ENCODE data around the gene TFB1M.
"Not testable (repeated sequence)": the region's sequence is repeated elsewhere in the genome, so short reads cannot be mapped to it uniquely, and the experiment has no call there.

TFB1M gene

GRCh38 chr6:155338237-155338636, 24.0 kb upstream of the TFB1M start:
- H3K9me3 ChIP-seq (ENCODE audit: control insufficient read depth, insufficient read depth, low read depth, low read length); H3K27ac ChIP-seq (ENCODE audit: extremely low read depth, low read depth, low read length); POLR2A ChIA-PET; H3K4me3 ChIP-seq (ENCODE audit: low read depth, low read length); H3K36me3 ChIP-seq (ENCODE audit: control insufficient read depth in 2 of 2, insufficient read depth in 1 of 2, low read length in 2 of 2); H3K4me1 ChIP-seq (ENCODE audit: control insufficient read depth, insufficient read depth, low read length): not testable (repeated sequence)
- TF ChIP-seq ATF2 (tag by site-specific recombination; IDR thresholded peaks at IDR 0.05; ENCODE audit: low read depth), result peak; percentile 48; the same call in 1 of the 2 replicates
- CTCF ChIA-PET, result interaction anchor here (1.2 to 1.5 kb wide), 2 partner anchors 10 to 11 kb away, joined by 3 to 11 read pairs; no protein-coding TSS in a partner anchor

- Histone ChIP-seq H3K27ac (ENCODE audit: extremely low read depth, low read depth, low read length) (no peak overlapping the region), H3K36me3 (ENCODE audit: control insufficient read depth in 2 of 2, insufficient read depth in 1 of 2, low read length in 2 of 2) (no peaks in the 10 kb centered on the region), H3K4me1 (ENCODE audit: control insufficient read depth, insufficient read depth, low read length) (no peaks in the 10 kb centered on the region), H3K9me3 (ENCODE audit: control insufficient read depth, insufficient read depth, low read depth, low read length) (no peaks in the 10 kb centered on the region), H3K4me3 (ENCODE audit: low read depth, low read length) (no peak overlapping the region)
- TF ChIP-seq ZNF169 (tag by site-specific recombination; IDR thresholded peaks at IDR 0.05) (no peak), ZSCAN30 (tag by site-specific recombination; IDR thresholded peaks at IDR 0.05) (no peak), ZNF274 (IDR thresholded peaks at IDR 0.05; ENCODE audit: low read length) (no peak), ZNF274 (tag by site-specific recombination; IDR thresholded peaks at IDR 0.05; ENCODE audit: borderline replicate concordance) (no peak), ZNF146 (tag by site-specific recombination; IDR thresholded peaks at IDR 0.05) (peak; percentile 27; the same call in 1 of the 2 replicates)
- POLR2A ChIA-PET, result no interaction called here
- CTCF ChIA-PET, result no interaction called here
Measured at GRCh38 chr6:155335265-155335664, 21.0 kb upstream of the TFB1M start.

DNA sequence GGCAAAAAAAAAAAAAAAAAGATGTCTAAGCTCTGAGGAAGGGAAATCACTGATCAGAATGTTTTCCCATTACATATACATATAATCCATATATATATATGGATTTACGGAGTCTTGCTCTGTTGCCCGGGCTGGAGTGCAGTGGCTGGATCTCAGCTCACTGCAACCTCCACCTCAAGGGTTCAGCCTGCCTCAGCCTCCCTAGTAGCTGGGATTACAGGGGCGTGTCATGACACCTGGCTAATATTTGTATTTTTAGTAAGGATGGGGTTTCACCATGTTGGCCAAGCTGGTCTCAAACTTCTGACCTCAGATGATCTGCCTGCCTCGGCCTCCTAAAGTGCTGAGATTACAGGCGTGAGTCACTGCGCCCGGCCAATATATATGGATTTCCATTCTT, 19.8 kb upstream of the TFB1M start:
- CTCF ChIA-PET, result interaction anchor here (0.6 to 1.0 kb wide), 4 partner anchors 9 to 520 kb away, joined by 3 to 5 read pairs (median 4); no protein-coding TSS in a partner anchor

DNA sequence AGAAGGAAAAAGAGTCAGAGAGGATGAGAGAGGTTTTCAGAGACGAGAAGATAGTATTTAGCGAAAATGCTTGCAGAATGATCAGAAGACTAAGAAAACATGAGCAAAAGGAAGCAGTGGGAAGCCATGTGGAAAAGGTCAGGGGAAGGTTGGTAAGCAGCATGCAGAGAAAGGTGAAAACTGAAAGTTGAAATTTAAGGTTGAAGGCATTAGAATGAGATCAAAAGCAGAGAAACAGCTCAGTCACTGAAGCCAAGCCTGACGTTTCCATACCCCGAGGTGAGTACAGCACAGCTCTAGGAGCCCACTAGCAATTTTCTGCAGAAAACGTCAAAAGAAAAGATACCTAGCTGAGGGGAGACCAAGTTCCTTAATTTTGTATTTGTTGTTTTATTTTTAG, 19.1 kb upstream of the TFB1M start:
- no peak overlapping the region for H3K4me3 ChIP-seq (ENCODE audit: low read depth, low read length)
- TF ChIP-seq ZNF24 (tag by site-specific recombination; IDR thresholded peaks at IDR 0.05) (no peak), ZBTB44 (tag by site-specific recombination; IDR thresholded peaks at IDR 0.05) (no peak), ZFP41 (tag by site-specific recombination; IDR thresholded peaks at IDR 0.05; ENCODE audit: borderline replicate concordance) (no peak), ZNF302 (tag by site-specific recombination; IDR thresholded peaks at IDR 0.05; ENCODE audit: low read depth) (no peak), ZNF623 (tag by site-specific recombination; IDR thresholded peaks at IDR 0.05) (no peak), ZSCAN30 (tag by site-specific recombination; IDR thresholded peaks at IDR 0.05) (no peak)
- ChIA-PET POLR2A (no interaction called here), CTCF (interaction anchor here (0.7 to 1.0 kb wide), 2 partner anchors 8 to 15 kb away, joined by 3 read pairs; no protein-coding TSS in a partner anchor)
- no peaks in the 10 kb centered on the region for H3K36me3 ChIP-seq (ENCODE audit: control insufficient read depth in 2 of 2, insufficient read depth in 1 of 2, low read length in 2 of 2)
- H3K4me1 ChIP-seq (ENCODE audit: control insufficient read depth, insufficient read depth, low read length), result no peaks in the 10 kb centered on the region
- H3K9me3 ChIP-seq (ENCODE audit: control insufficient read depth, insufficient read depth, low read depth, low read length), result no peaks in the 10 kb centered on the region
- H3K27ac ChIP-seq (ENCODE audit: extremely low read depth, low read depth, low read length), result no peak overlapping the region

More for the DNA sequence above, 19.8 kb upstream of the TFB1M start:
- POLR2A ChIA-PET, result interaction anchor here (0.5 kb wide), 1 partner anchor 492 kb away, joined by 3 read pairs; no protein-coding TSS in a partner anchor
- not testable (repeated sequence) for H3K4me1 ChIP-seq (ENCODE audit: control insufficient read depth, insufficient read depth, low read length); H3K27ac ChIP-seq (ENCODE audit: extremely low read depth, low read depth, low read length); H3K9me3 ChIP-seq (ENCODE audit: control insufficient read depth, insufficient read depth, low read depth, low read length); H3K4me3 ChIP-seq (ENCODE audit: low read depth, low read length); H3K36me3 ChIP-seq (ENCODE audit: control insufficient read depth in 2 of 2, insufficient read depth in 1 of 2, low read length in 2 of 2)

GRCh38 chr6:155330922-155331321, 16.6 kb upstream of the TFB1M start:
- no peak overlapping the region for H3K27ac ChIP-seq (ENCODE audit: extremely low read depth, low read depth, low read length)
- POLR2A ChIA-PET, result no interaction called here
- no peaks in the 10 kb centered on the region for H3K9me3 ChIP-seq (ENCODE audit: control insufficient read depth, insufficient read depth, low read depth, low read length)
- TF ChIP-seq ZNF654 (tag by site-specific recombination; IDR thresholded peaks at IDR 0.05; ENCODE audit: low read depth), result no peak
- TF ChIP-seq ZNF292 (tag by site-specific recombination; IDR thresholded peaks at IDR 0.05; ENCODE audit: borderline replicate concordance, low read depth), result no peak
- CTCF ChIA-PET, result interaction anchor here (0.6 to 1.7 kb wide), 5 partner anchors 8 to 463 kb away, joined by 3 to 4 read pairs (median 3); no protein-coding TSS in a partner anchor
- H3K4me3 ChIP-seq (ENCODE audit: low read depth, low read length), result no peak overlapping the region
- H3K36me3 ChIP-seq (ENCODE audit: control insufficient read depth in 2 of 2, insufficient read depth in 1 of 2, low read length in 2 of 2), result no peaks in the 10 kb centered on the region
- no peaks in the 10 kb centered on the region for H3K4me1 ChIP-seq (ENCODE audit: control insufficient read depth, insufficient read depth, low read length)
